RKO (cell line): Measurements from ENCODE around the gene ORM1.

ENCODE experiments used
- DNase-seq: peaks from one replicate; pipeline ENCODE4 v3.0.0-alpha.2; 2016; ENCODE audit warnings: low spot score

Gene ORM1

DNA sequence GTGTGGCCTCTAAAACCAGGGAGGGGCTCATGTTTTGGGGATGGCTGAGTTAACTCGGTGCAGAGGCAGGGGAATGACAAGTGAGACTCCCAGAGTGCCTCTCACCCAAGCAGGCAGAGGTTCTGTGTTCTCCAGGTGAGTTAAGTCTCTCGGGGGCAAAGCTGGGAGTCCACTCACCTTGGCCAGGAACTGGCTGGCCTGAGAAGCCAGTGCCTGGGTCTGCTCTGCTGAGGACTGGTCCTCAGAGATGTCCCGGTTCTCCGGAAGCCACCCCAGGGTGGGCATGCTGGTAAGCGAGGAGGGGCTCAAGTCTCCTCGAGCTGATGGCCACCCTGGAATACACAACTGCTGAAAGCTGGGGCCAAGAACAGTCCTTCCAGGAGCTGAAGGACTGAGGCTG, 44.5 kb downstream of the ORM1 start:
- DNase-seq: no peak

DNA sequence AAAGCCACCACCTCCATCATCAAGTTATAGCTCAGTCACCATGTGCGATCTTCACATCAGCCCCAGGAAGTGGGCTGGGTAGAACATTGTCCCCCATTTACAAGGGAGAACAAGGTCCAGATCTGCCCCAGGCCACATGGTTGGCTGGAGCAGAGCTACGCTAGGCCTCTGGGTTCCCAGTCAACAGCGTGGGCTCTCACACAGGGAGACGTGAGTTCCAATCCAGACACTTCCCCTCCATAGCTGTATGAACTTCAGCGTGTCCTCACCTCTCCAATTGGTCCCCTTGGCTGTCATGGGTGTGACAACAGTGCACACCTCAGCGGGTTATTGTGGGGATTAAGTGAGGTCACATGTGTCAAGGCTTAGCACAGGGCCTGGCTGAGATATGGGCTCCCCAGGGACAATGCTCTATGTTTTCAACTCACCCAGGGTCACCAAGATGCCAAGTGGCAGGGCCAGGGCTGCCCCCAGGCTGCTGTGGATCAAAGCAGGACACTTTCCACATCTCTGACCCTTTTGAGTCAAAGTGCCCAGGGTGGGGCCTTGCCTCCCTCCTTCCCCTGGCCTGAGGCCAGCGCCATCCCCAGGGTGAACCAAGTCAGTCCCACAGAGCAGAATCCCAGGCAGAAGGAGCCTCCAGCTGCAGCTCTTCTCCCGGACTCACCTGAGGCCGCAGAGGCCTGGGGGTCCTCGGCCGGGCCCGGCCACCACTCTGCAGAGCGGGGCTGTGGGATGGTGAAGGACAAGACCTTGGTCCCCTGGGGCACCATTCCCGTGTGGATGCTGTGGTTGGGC, 45.1 kb downstream of the ORM1 start:
- no peak for DNase-seq

DNA sequence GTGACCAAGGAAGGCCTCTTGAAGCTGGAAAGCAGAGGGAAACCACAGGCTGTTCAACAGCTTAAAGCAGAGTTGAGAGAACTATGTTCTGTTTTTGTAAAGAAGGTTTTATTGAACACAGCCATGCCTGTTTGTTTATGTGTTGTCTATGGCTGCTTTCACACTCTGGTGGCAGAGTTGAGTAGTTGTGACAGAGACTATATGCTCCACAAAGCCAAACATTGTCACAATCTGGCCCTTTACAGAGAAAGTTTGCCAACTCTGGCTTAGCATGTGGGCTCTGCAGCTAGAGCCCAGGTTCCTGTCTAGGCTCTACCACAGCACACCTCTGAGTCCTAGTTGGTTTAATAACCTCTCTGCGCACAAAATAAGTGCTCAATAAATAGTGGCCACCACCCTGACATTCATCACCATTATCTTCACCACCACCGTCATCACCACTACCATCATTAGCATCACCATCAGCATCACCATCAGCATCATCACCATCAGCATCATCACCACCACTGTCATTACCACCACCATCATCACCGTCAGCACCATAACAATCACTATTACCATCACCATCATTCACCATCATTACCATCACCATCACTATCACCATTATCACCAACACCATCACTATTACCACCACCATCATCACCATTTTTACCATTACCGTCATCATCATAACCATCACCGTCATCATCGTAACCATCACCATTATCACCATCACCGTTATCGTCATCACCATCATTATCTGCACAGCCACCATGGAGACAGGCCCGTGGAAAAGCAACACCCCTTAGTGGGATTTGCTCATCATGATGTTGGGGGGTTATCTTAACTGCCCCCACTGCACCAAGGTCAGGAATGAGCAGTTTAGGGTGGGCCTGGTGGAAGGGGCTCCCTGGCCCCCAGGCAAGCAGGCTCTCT, 46.6 kb downstream of the ORM1 start:
- no peak for DNase-seq

DNA sequence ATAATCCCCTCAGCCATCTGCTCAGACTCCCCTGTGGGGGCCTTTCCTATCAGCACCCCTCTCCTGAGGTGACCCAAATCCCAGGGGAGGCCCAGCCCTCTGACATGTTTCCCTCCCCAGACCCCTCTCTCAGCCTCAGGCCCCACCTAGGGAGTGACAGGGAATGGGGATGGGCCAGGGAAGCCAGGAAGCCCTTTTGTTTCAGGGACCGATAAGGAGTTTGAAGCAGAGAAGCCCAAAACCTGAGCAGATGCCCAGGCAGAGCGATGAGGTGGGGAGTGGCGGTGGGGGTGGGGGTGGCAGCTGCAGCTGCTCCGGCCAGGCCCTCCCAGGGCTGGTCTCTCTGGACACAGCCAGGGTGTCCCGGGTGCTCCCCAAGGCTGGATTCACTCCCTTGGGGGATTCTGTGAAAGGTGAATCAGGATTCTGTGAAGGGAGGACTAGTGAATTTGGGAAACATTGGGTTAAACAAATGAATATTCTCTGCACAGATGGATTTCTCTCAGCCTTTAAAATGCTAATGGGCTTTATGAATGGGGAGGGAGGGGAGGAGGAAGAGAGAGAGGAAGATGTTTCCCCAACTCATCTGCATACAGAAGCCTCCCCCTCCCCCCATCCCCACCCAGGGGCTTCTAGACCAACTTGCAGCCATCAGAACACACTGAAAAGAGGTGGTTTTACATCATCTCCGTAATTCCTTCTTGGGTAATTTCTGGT, 47.5 kb downstream of the ORM1 start:
- DNase-seq: no peak

DNA sequence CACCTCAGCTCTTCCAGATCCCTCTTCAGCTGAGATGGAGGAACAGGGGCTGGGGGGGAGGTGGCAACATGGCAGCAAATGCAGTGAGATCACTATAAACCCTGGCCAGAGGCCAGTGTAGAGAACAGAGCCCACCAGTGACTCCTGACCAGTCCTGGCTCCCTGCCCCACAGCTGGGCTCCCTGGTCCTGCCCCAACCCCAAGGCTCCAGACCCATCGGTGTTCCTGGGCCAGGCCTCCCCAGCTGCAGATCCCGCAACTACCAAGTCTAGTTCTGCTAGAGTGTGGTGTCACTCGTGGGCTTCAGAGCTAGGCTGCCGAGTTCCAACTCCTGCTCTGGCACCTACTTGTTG, 48.0 kb downstream of the ORM1 start:
- no peak for DNase-seq

DNA sequence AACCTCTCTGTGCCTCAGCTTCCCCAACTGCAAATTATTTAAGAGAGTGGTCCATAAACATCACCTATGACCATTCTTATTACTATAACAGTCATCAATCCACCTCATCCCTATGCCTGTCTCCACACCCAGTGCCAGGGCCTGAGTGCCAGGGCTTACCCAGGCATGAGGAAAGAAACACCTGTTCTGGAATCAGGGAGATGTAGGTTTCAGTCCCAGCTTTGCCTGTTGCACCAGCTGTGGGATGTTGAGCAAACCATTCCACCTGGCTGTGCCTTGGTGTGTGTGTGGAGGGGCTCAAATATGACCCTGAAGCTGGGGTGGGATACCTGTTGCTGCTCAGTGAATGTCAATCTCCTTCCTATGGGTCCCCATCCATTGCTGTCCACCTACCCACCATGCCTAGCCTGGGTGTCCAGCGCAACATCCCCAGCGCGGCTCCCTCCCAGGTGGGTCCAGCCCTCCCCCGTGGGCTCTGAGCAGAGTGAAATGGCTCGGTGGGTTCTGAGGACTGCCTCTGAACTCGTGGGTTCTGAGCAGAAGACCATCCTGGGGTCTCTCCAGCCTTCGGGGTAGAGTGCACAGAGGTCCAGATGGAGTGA, 48.5 kb downstream of the ORM1 start:
- DNase-seq: no peak

DNA sequence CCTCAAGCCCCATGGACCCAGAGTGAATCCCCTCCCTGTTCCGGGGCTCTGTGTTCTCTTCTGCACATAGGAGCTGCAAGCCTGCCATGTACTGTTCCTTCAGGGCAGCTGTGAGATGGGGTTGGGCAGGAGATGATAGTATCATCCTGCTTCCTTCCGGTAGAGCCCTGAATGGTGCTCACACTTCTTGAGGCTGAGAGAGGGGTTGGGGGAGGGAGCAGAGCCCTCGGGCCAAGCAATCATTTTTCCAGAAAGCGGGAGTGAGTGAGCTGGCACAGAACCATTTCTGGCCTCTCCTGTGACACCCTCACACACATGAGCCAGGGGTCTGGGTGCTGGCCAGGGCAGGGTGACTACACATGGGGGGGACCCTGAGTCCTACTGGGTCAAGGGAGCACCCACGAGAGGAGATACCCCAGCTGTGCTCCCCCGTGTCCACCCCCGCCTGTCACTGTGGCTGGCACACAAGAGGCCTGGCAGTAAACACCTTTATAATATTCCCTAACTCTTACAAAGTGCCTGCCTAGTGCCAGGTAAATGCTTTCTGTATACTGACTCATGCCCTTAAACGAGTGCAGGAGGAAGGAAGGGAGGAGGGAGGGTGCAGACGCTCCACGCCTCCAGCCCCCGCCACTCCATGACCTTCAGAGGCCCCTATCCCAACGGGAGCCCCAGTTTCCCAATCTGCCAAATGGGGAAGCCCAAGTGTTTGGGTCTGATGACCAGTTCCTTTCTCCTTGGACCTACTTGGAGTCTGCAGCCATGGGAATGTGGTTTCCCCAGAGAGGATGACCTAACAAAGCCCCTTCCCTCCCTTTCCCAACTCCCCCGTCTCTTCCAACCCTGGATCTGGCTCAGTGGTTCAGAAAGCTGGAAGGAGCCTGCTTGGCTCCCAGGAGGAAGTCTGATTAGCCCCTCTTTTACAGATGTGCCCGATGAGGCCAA, 49.3 kb downstream of the ORM1 start:
- no peak for DNase-seq

DNA sequence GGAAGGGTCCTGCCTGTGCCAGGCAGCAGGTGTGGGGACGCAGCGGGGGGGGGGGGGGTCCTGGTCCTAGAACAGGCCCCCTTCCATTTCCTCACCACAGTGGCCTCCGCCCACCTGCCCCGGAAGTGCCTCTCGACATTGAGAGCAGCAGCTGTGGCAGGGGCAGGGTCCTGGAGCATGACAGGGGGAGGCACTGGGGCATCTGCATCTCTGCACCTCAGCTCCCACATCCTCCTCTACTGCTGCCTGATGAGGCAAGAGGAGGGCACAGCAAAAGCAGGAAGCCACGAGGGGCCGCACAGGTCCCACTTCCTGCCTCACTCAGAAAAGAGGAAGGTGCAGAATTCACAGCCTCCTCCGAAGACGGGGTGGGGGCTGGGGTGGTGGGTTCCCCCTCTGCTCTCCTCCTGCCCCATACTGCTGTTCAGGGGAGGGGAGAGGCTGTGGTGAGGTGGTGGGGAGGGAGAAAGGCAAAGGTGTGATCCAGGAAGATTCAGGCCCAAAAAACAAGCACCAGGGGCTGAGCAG, 50.1 kb downstream of the ORM1 start:
- DNase-seq: no peak

DNA sequence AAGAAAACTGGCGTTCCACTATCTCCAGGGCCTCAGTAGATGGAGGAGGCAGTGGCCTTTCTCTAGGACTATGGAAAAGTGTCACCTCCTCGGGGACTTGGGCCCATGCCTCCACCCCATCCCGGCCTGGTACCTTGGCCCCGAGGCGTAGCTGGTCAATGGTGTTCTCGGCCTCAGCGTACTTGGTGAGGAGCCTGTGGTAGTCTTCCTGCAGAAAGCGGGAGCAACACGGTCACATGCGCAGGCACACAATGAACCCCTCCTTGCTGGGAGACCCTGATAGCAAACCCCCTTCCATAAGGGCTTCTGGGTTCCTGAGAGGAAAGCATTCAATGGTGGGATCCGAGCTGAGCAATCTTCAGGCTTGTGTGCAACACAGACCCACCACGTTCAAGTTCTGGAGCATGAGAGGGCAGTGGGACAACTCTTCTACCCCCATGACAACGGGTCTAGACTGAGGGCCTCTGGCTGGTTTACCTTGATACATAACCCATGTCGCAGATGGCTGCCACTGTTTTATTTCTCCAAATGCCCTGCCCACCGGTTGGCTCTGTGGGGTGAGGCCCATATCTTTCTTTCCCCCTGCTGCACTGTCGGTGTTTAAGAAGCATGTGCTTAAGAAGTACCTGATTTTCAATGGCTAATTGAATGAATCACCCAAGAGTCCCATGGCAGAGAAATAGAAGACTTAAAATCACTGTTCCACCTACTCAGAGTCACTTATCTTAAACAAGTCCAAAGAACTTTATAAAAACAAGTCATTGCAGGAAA, 51.2 kb downstream of the ORM1 start:
- DNase-seq: no peak

DNA sequence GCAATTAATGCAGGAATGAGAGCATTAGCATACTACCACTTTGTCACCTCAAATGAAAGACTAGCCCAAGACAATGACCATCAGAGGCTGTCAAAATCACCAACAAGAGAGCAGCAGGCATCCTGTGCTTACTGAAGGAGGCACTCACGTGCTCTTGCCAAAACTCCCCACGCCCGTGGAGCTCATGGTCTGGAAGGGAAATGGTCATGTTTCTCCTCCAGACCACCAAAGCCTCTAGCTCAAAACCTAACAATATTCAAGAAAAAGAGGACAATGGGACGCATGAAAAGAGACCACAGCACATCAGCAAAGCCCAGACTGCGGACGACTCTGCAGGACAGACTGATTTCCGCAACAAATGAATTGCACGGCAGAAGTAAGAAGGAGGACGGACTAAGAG, 52.0 kb downstream of the ORM1 start:
- no peak for DNase-seq

DNA sequence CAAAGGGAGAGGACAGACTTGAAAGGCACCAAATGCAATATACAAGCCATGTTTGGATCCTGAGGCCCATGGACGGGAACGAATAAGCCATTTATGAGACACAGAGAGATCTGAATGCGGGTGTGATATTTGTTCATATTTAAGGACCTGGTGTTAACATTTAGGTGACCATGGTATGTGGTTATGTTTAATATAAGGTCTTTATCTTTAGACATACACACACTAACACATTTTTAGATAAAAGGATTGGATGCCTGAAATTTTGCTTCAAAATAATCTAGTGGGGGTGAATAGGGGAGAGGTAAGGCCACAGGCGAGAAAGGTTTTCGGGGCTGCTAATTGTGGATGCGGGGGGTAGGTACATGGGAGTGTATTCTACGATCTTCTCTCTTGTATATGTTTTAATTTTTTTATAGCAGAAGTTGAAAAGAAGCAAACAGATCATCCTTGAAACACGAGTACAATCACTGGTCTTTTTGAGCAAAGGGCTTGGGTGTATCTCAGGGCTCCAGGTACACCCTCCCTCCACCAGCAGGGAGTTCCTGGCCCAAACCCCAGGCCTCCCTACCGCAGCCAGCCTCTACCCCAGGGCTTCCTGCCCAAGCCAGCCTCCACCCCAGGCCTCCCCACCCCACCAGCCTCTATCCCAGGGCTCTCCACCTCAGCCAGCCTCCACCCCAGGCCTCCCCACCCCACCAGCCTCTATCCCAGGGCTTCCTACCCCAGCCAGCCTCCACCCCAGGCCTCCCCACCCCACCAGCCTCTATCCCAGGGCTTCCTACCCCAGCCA, 52.7 kb downstream of the ORM1 start:
- DNase-seq: no peak
